Kidney (tissue), 14 donors: Measurements from ENCODE around the gene CCDC97. TPM values are rescaled to one million over a fixed set of nuclear protein-coding genes. Genes with fewer than 3 reads are reported as not detected.

ENCODE experiments used
- DNase-seq, 5 donors: peaks; one replicate each; pipeline ENCODE4 v3.0.0-alpha.2; 2013 to 2020
- FAIRE-seq: peaks from 2 replicates; lab custom pipeline; 2012; peaks lifted over from hg19 to GRCh38; lab: Jason Lieb, UNC
- H3K27ac ChIP-seq, 2 donors: one replicate each; pipeline ENCODE4 v1.7.0; 2013; ENCODE audit warnings: low read depth in 2 of 2, low read length in 2 of 2, inconsistent platforms in 1 of 2
- H3K27me3 ChIP-seq: one replicate; pipeline ENCODE4 v1.7.1; 2013; ENCODE audit warnings: low read length, inconsistent platforms; ENCODE audit not compliant: control insufficient read depth, insufficient read depth
- H3K36me3 ChIP-seq, 3 donors: one replicate each; pipeline versions ENCODE4 v1.7.0 to v1.7.1; 2013; ENCODE audit warnings: low read length in 3 of 3, control low read depth in 1 of 3, inconsistent platforms in 1 of 3; ENCODE audit not compliant: insufficient read depth in 3 of 3, control insufficient read depth in 2 of 3
- H3K4me1 ChIP-seq, 3 donors: one replicate each; pipeline versions ENCODE4 v1.7.0 to v1.7.1; 2013; ENCODE audit warnings: low read length in 3 of 3, inconsistent platforms in 1 of 3, low read depth in 1 of 3; ENCODE audit not compliant: control insufficient read depth in 2 of 3, insufficient read depth in 2 of 3
- H3K4me3 ChIP-seq, 3 donors: one replicate each; pipeline versions ENCODE4 v1.7.0 to v1.8.1; 2013; ENCODE audit warnings: low read length in 3 of 3, control low read depth in 1 of 3, inconsistent platforms in 1 of 3
- H3K9ac ChIP-seq, 3 donors: one replicate each; pipeline versions ENCODE4 v1.7.0 to v1.7.1; 2013; ENCODE audit warnings: low read length in 3 of 3, control low read depth in 1 of 3, inconsistent platforms in 1 of 3
- H3K9me3 ChIP-seq, 3 donors: one replicate each; pipeline versions ENCODE4 v1.7.0 to v1.7.1; 2013; ENCODE audit warnings: low read length in 3 of 3, control low read depth in 1 of 3, inconsistent platforms in 1 of 3; ENCODE audit not compliant: control insufficient read depth in 2 of 3, insufficient read depth in 1 of 3
- CTCF ChIP-seq: IDR thresholded peaks from 3 replicates; pipeline ENCODE4 v1.5.1; 2012; ENCODE audit warnings: mild to moderate bottlenecking, moderate library complexity, borderline replicate concordance; ENCODE audit not compliant: insufficient read depth; ENCODE audit errors: extremely low read depth
- intact Hi-C: fragments of 100-400 bp; cut with DNase I; formaldehyde crosslinking; loops from one replicate; pipeline ENCODE4 v1.11.1; 2022
- polyA plus RNA-seq: library from polyadenylated mRNA; stranded (reverse); fragments of 350-450 nt; fragmentation: Illumina TruSeq; extraction: RNeasy Lipid Tissue Mini Kit (QIAGEN cat#74804); gene quantifications from one replicate; pipeline ENCODE4 v1.2.3, GENCODE V29; 2014; ENCODE audit warnings: low read depth, low replicate concordance; ENCODE audit not compliant: insufficient read depth
- total RNA-seq: library from RNA; stranded (reverse); fragmentation: NEBNext Ultra II Directional; extraction: Animal tissue kit (Norgen Biotek cat#: 25700); gene quantifications from one replicate; pipeline ENCODE4 v1.2.1, GENCODE V29; 2021
- donor health status: control.
- donor health status: control.
- donor health status: control.
- donor health status: control.
- donor health status: control.
- donor health status: DM: yes; HTN: yes; CAD: no.
- donor health status: Normal renal cell carcinoma (clear cell type).

CCDC97 gene
- total and polyA plus RNA-seq, 2 donors from 2014 or later = 9.8 to 28.1 TPM

- H3K4me1 ChIP-seq = peaks cover 9 to 67% (median 35%) of the 10 kb centered on the region in 3 donors
- FAIRE-seq = no peak
Measured at GRCh38 chr19:41325640-41325946, 15.6 kb downstream of the CCDC97 start.

GRCh38 chr19:41325947-41326706, 16.2 kb downstream of the CCDC97 start:
- no peak for TF ChIP-seq CTCF
- Histone ChIP-seq H3K27ac (peak overlapping the region; percentile 63 to 65), H3K27me3 (no peaks in the 10 kb centered on the region), H3K4me3 (peak overlapping the region in 2 of 3 donors; percentile 12 to 32), H3K36me3 (no peaks in the 10 kb centered on the region), H3K9ac (peak overlapping the region in 1 of 3 donors; percentile 51), H3K9me3 (no peaks in the 10 kb centered on the region), H3K4me1 (peaks cover 9 to 67% (median 35%) of the 10 kb centered on the region in 3 donors)
- FAIRE-seq (no peak), DNase-seq (peak in 4 of 5 donors; percentile 30 to 68 (median 52))
- intact Hi-C loops = no loop called here

More at GRCh38 chr19:41325640-41325946, 15.6 kb downstream of the CCDC97 start:
- H3K9ac ChIP-seq = peak overlapping the region in 1 of 3 donors; percentile 51
- no peak for TF ChIP-seq CTCF
- DNase-seq = no peak
- H3K27ac ChIP-seq = peak overlapping the region; percentile 63 to 65
- peak overlapping the region in 1 of 3 donors; percentile 32 for H3K4me3 ChIP-seq
- intact Hi-C loops = no loop called here
- H3K36me3 ChIP-seq = peaks cover 0 to under 1% (median 0%) of the 10 kb centered on the region in 3 donors
- no peaks in the 10 kb centered on the region for H3K9me3 ChIP-seq
- H3K27me3 ChIP-seq = no peaks in the 10 kb centered on the region

- no peaks in the 10 kb centered on the region for H3K36me3 ChIP-seq
Measured at GRCh38 chr19:41327076-41327575, 17.2 kb downstream of the CCDC97 start.

More at GRCh38 chr19:41327076-41327575, 17.2 kb downstream of the CCDC97 start:
- Histone ChIP-seq H3K27me3 (no peaks in the 10 kb centered on the region), H3K27ac (peak overlapping the region; percentile 41 to 71), H3K4me1 (peaks cover 9 to 58% (median 35%) of the 10 kb centered on the region in 3 donors), H3K4me3 (peak overlapping the region; percentile 16 to 36 (median 33)), H3K9ac (peak overlapping the region in 1 of 3 donors; percentile 65), H3K9me3 (no peaks in the 10 kb centered on the region)
- FAIRE-seq (no peak), DNase-seq (no peak)
- intact Hi-C loops = no loop called here
- no peak for TF ChIP-seq CTCF
